Fibroblast of pulmonary artery (primary cell): ENCODE results near the gene HACL1.
"Not testable (repeated sequence)": the region's sequence is repeated elsewhere in the genome, so short reads cannot be mapped to it uniquely, and the experiment has no call there.

Experiments
- DNase-seq: peaks from one replicate; pipeline ENCODE4 v3.0.0-alpha.2; 2010; ENCODE audit warnings: low read depth
- H3K4me3 ChIP-seq: replicated peaks from 2 replicates; pipeline ENCODE4 v1.5.1; 2011; ENCODE audit warnings: low read depth, mild to moderate bottlenecking, control low read depth, low read length, moderate library complexity
- TF ChIP-seq, protein P1 (sequence below): IDR thresholded peaks from 2 replicates; pipeline ENCODE4 v1.5.1; 2011; ENCODE audit warnings: mild to moderate bottlenecking, control low read depth, low read length, inconsistent platforms; ENCODE audit errors: missing control alignments

HACL1 gene

DNA sequence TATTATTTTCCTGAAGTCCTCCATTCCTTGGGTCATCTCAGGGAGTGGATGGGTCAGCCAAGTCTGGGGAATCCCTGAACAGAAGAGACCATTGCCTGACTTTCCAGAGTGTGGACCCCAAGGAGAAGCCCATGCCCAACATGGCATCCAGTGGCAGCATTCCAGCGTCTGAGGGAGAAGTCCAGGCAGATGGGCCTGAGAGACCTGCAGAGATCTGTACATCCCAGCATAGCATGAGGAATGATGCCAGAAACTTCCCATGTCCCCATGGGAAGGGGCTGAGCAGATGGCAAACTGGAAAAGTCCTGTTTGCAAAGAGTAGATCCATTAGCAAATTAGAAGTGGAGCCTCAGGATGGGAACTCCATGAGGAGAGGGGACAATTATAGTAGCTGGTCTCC is 62.3 kb downstream of the HACL1 start:
- H3K4me3 ChIP-seq: no peak overlapping the region
- DNase-seq: no peak
- TF ChIP-seq, protein P1, sequence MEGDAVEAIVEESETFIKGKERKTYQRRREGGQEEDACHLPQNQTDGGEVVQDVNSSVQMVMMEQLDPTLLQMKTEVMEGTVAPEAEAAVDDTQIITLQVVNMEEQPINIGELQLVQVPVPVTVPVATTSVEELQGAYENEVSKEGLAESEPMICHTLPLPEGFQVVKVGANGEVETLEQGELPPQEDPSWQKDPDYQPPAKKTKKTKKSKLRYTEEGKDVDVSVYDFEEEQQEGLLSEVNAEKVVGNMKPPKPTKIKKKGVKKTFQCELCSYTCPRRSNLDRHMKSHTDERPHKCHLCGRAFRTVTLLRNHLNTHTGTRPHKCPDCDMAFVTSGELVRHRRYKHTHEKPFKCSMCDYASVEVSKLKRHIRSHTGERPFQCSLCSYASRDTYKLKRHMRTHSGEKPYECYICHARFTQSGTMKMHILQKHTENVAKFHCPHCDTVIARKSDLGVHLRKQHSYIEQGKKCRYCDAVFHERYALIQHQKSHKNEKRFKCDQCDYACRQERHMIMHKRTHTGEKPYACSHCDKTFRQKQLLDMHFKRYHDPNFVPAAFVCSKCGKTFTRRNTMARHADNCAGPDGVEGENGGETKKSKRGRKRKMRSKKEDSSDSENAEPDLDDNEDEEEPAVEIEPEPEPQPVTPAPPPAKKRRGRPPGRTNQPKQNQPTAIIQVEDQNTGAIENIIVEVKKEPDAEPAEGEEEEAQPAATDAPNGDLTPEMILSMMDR: no peak

DNA sequence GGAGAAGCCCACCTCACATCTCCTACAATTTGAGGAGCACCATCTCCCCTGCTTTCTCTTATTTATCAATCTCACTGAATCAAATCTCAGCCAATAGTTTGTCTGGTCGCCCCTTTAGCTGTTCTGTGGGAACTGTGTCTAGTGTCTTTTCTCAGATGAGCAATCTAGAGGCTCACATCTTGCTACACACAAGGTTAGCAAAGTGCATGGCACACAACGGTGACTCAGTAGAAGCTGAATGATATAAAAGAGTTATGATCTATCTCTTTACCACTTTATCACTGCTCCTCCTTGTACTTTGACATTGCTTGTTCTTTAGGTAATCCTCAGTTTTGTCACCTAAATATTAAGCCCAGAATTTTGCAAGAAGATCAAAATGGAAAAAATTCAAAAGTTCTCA is 63.0 kb downstream of the HACL1 start:
- DNase-seq: no peak
- no peak overlapping the region for H3K4me3 ChIP-seq
- TF ChIP-seq, protein P1: no peak

DNA sequence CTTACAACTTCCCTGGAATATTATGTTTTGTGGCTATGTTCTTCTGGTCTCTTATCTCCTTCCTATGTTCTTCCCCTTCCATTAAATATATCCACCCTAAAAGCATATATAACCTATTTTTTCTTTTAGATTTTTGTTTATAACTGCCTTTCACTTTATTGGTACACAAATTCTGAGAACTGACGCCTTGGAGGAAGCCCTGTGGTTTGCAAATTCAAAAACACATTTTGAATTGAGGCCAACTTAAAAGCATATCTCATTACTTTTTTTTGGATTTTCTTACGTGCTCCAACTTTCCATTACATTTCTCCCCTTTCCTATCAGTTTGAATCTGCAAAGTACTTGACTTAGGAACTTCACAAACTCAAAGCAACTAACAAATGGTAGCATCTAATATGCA is 64.5 kb downstream of the HACL1 start:
- no peak for DNase-seq
- no peak overlapping the region for H3K4me3 ChIP-seq
- TF ChIP-seq, protein P1: no peak

DNA sequence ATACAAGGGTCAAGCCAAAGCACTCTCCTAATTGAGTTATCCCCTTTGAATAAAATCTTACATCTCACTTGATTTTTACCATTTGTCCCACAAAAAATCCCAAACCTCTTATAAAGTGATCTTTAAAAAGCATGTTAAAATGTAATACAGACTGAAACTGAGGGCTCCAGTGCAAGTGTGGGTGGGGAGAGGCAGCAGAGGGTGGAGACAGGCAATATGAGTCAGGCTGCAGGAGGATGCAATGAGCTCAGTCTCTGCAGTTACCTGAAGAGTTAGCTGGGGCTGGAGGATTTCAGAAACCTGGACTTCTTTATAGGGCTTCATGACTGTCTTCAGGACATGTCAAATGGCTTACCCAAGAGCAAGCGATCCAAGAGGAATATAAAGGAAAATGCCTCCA is 65.6 kb downstream of the HACL1 start:
- DNase-seq: no peak

DNA sequence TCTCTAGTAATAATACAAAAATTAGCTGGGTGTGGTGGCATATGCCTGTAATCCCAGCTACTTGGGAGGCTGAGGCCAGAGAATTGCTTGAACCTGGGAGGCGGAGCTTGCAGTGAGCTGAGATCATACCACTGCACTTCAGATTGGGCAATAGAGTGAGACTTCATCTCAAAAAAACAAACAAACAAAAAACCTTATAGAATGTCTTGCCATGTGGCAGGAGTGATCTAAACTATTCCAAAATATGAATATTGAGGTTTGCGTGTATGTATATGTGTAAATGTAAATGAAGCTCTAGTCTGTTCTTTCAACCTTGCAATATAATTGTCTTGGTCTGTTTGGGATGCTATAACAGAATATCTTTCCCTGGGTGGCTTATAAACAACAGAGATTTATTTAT is 68.8 kb downstream of the HACL1 start:
- DNase-seq, H3K4me3 ChIP-seq: not testable (repeated sequence)

More for the DNA sequence above, 65.6 kb downstream of the HACL1 start:
- TF ChIP-seq, protein P1: no peak
- H3K4me3 ChIP-seq: no peak overlapping the region

DNA sequence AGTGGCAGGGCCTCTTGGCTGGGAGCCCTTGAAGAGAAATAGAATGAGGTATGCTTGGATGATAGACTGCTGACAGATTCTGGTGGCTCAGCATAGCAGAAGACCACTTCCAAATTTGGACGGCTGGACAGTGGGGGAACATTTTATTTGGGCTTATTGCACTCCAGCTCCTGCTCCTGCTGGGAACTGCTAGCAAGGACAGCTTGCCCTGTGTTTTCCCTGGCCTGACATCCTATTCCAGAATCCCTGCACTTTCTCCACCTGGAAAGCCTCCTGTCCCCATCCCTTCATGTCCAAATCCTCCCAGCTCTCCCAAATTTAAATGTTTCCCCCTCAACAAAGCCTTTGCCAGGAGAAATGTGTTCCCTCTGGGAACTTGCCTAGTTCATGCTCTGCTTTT is 70.0 kb downstream of the HACL1 start:
- DNase-seq: no peak
- TF ChIP-seq, protein P1: no peak
- H3K4me3 ChIP-seq: no peak overlapping the region

DNA sequence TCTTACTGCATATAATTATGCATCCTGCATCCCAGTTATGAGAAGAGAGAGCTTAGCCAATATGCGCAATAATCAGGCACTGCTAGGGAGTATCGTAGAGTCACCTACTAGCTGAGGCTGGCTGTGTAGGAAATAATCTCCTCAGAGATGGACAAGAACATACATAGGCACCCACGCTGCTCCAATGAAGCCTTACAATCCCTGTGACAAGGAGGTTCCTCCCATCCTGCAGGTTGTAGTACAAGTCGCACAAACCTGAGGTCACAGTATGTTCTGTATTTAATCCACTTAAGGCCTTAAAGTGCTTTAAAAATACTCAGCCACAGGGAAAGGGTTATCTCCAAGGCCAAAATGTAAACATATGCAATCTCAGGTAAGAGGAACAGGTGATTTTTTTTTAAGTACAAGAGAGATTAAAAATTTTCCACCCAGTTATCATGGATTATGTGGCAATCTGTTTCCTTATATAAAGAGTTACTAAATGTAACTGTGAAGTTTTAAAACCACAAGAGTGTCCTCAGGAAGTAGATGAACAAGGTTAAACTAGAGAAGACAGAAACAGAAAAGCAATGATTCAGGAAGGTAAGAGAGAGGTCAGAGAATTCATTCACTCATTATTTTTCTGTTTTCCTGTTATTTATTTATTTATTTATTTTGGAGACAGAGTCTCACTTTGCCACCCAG is 72.4 kb downstream of the HACL1 start:
- DNase-seq: no peak

More for the DNA sequence above, 72.4 kb downstream of the HACL1 start:
- no peak overlapping the region for H3K4me3 ChIP-seq
- TF ChIP-seq, protein P1: no peak
